Measurements from ENCODE around the gene TRAF3IP1. TPM values are rescaled to one million over a fixed set of nuclear protein-coding genes. Genes with fewer than 3 reads are reported as not detected.

Gene TRAF3IP1
- total and polyA plus RNA-seq, 2 of the 13 experiments (the other 11 are each of a cell fraction or from before 2014, with no cell fraction given): 4.1 to 12.9 TPM

DNA sequence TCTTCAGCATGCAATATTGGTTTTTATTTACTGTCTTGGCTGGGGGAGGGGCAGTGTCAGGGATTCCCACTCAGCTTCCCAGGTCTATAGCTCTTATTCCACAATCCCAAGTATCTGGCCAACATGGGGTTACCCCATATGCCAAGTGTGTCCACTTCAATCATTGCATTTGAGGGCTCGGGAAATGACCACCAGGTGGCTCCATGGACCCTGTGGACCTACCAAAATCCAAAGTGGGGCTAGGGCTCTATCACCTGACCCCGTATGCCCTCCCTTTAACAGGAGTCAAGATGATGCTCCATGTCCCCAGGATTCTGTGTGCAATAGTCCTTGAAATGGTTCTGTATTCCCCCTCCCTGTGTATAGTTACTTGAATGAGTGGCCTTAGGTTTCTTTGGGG lies 12.1 kb upstream of the TRAF3IP1 start:
- peak; percentile 16; the same call in 1 of the 3 replicates for ATAC-seq
- CTCF ChIA-PET (ENCODE audit: low intra/inter-chr PET ratio, low total read pairs): no interaction called here

More for the DNA sequence above, 12.1 kb upstream of the TRAF3IP1 start:
- H3K27me3 ChIP-seq (ENCODE audit: control insufficient read depth in 1 of 2, insufficient read depth in 2 of 2, low read length in 2 of 2): peaks cover 1 to 2% of the 10 kb centered on the region in 2 experiments; a peak in 3 of 5 replicates
- no peaks in the 10 kb centered on the region for H3K36me3 ChIP-seq (replicated peaks in 1 of 2; ENCODE audit: control insufficient read depth in 1 of 2, insufficient read depth in 2 of 2, low read length in 2 of 2)
- BruUV-seq (replicated peaks): no TSS peak
- H4K20me1 ChIP-seq (ENCODE audit: insufficient read depth, low read length): no peaks in the 10 kb centered on the region
- no peak overlapping the region for H3K4me2 ChIP-seq (ENCODE audit: low read depth, low read length)
- no peak overlapping the region for H3K27ac ChIP-seq (ENCODE audit: extremely low read length, insufficient read depth, low read length)
- H3K4me3 ChIP-seq (replicated peaks in 1 of 3; ENCODE audit: insufficient read depth in 1 of 3, low read depth in 2 of 3, low read length in 3 of 3): no peak overlapping the region
- H3K4me1 ChIP-seq (ENCODE audit: insufficient read depth, low read length): peaks cover 23% of the 10 kb centered on the region
- H3K9me3 ChIP-seq (ENCODE audit: low read length): no peaks in the 10 kb centered on the region
- intact Hi-C loops (cut with micrococcal nuclease; ENCODE audit: unreplicated experiment): loop anchor here (2.0 kb wide), 1 partner anchor 33 kb away; no protein-coding TSS in a partner anchor
- in situ Hi-C loops (cut with HindIII; ENCODE audit: extremely low pct_ligation_motif_present, low pct_unique_long_range_greater_than_20kb): no loop called here
- POLR2A ChIA-PET: no interaction called here
- TF ChIP-seq CTCF (CRISPR knock-in tag; IDR thresholded peaks at IDR 0.05) (peak; percentile 50; the same call in 1 of the 2 replicates), ZNF530 (CRISPR knock-in tag; IDR thresholded peaks at IDR 0.05; ENCODE audit: low read depth) (no peak), STAG1 (CRISPR knock-in tag; IDR thresholded peaks at IDR 0.05) (peak; percentile 35), CBX5 (CRISPR knock-in tag; IDR thresholded peaks at IDR 0.05; ENCODE audit: borderline replicate concordance) (no peak), FLYWCH1 (CRISPR knock-in tag; IDR thresholded peaks at IDR 0.05) (no peak), NR2F1 (CRISPR knock-in tag; IDR thresholded peaks at IDR 0.05) (no peak), SP4 (CRISPR knock-in tag; IDR thresholded peaks at IDR 0.05) (no peak), XRCC5 (optimal IDR thresholded peaks at IDR 0.05; ENCODE audit: low read length) (peak; percentile 40), ZHX2 (IDR thresholded peaks at IDR 0.05; ENCODE audit: low read depth) (no peak), ZHX2 (CRISPR knock-in tag; IDR thresholded peaks at IDR 0.05; ENCODE audit: borderline replicate concordance) (no peak), ZNF383 (CRISPR knock-in tag; IDR thresholded peaks at IDR 0.05; ENCODE audit: borderline replicate concordance) (no peak), ZFYVE20 (CRISPR knock-in tag; IDR thresholded peaks at IDR 0.05; ENCODE audit: borderline replicate concordance, low read depth) (no peak), SMC3 (IDR thresholded peaks at IDR 0.05; ENCODE audit: low read length) (peak; percentile 51; the same call in 1 of the 2 replicates)
- FAIRE-seq (no peak), DNase-seq (ENCODE audit: low spot score) (no peak)
- H2AFZ ChIP-seq (ENCODE audit: low read length): no peak overlapping the region
- no peak overlapping the region for H3K9ac ChIP-seq (ENCODE audit: insufficient read depth, low read depth, low read length)
- no peaks in the 10 kb centered on the region for H3K79me2 ChIP-seq (ENCODE audit: insufficient read depth, low read length)
- 43% methylated on average over 2 of the region's 2 CpGs for WGBS (ENCODE audit: low lambda C conversion rate)
